ENCODE data around the gene PREB. TPM values are rescaled to one million over a fixed set of nuclear protein-coding genes. Genes with fewer than 3 reads are reported as not detected.

The PREB gene
- total RNA-seq, 4 donors from 2014 or later: 45.5 to 77.9 (median 53.9) TPM

DNA sequence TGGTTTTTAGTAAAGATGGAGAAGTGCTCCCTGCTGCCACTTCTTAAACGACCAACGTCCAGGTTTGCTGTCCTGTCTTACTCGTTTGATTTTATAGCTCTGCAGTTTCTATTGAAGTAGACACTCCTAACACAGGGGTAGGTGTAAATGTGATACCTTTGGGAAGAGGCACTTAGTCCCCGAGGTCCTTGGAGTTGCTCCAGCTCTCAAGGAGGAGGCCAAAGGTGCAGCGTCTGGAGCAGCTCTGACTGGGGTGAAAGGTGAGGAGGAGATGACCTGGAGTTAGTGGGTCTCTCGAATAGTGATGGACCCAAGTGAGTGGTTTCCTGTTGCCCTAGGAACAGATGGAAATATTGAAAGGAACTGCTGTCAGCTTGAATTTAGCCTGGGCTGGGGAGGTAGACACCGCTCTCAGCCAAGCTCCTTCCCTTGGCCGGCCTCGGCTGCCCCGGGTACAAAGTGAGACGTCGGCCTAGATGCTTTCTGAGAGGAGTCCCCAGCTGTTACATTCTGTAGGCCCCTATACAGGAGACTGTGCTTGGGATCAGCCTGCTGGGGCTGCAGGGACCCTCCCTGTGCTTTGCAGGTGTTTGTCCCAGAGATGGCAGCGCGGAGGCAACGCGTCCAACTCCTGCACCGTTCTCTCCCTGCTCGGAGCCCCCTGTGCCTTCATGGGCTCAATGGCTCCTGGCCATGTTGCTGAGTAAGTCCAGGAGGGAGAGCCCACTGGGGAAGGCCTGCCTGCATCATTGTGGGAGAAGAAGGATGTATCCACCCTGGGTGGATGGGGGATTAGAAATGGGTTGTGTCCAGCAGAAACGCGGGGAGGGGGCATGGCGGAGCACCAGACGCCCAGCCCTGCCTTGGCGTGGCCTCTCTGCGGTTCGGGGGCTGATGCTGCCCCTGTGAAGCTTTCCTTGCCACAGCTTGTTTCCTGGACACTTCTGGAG is 42.4 kb downstream of the PREB start:
- intact Hi-C loops (cut with DNase I): loop anchor here (10.0 kb wide), 1 partner anchor 213 kb away; the partner anchor contains the start of gene UCN

DNA sequence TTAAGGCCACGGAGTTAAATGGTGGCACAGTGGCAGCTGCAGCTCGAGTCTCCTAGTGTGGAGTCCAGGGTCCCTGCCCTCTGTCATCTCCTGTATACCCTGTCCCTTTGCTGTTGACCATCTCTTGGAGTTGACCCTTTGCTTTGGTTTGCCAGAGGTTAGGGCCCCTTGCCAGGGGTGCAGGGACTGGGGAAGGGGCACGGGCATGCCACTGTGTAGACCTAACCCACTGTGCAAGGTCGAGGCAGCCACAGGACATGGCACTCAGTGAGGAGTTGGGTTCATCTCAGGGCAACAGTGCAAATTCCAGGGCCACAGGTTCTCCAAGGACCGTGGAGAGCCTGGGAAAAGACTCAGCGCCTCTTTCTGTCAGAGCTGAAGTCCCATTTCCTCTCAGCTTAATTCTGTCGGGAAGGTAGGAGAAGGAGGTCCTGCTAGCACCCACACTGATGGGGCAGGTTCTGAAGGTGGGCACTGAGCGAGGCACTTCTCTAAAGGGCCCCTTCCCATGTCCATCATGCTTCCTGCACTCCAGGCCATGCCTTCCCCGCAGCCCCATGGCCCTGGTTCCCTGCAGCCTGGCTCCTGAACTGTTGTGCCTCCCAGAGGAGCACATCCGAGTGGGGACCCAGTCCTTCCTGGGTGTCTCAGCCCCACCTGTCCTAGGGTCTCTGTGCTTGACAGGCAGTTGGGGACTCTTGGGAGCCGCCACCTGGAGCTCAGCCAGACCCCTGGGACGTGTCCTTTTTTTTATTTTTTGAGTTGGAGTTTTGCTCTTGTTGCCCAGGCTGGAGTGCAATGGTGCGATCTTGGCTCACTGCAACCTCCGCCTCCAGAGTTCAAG is 45.1 kb downstream of the PREB start:
- H3K4me1 ChIP-seq: peaks cover 12 to 29% (median 15%) of the 10 kb centered on the region in 3 donors
- H3K9me3 ChIP-seq: no peaks in the 10 kb centered on the region
- TF ChIP-seq, protein P1, sequence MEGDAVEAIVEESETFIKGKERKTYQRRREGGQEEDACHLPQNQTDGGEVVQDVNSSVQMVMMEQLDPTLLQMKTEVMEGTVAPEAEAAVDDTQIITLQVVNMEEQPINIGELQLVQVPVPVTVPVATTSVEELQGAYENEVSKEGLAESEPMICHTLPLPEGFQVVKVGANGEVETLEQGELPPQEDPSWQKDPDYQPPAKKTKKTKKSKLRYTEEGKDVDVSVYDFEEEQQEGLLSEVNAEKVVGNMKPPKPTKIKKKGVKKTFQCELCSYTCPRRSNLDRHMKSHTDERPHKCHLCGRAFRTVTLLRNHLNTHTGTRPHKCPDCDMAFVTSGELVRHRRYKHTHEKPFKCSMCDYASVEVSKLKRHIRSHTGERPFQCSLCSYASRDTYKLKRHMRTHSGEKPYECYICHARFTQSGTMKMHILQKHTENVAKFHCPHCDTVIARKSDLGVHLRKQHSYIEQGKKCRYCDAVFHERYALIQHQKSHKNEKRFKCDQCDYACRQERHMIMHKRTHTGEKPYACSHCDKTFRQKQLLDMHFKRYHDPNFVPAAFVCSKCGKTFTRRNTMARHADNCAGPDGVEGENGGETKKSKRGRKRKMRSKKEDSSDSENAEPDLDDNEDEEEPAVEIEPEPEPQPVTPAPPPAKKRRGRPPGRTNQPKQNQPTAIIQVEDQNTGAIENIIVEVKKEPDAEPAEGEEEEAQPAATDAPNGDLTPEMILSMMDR (IDR thresholded peaks at IDR 0.05): no peak
- no peak for TF ChIP-seq POLR2A (IDR thresholded peaks at IDR 0.05)
- no peak overlapping the region for H3K4me3 ChIP-seq
- intact Hi-C loops (cut with DNase I): loop anchor here (5.0 kb wide), 1 partner anchor 127 kb away; no protein-coding TSS in a partner anchor
- no peak overlapping the region for H3K27ac ChIP-seq
- 79 to 90% methylated on average over 11 to 12 of the region's 14 CpGs for WGBS, 2 donors
- no peak for DNase-seq
- no peaks in the 10 kb centered on the region for H3K27me3 ChIP-seq
- H3K36me3 ChIP-seq: no peaks in the 10 kb centered on the region

More for the DNA sequence above, 42.4 kb downstream of the PREB start:
- Histone ChIP-seq H3K4me1 (peaks cover 9 to 19% (median 12%) of the 10 kb centered on the region in 3 donors), H3K9me3 (no peaks in the 10 kb centered on the region), H3K27ac (no peak overlapping the region), H3K4me3 (no peak overlapping the region), H3K27me3 (no peaks in the 10 kb centered on the region), H3K36me3 (no peaks in the 10 kb centered on the region)
- no peak for DNase-seq
- 73 to 83% methylated on average over 12 to 18 of the region's 25 CpGs for WGBS, 2 donors
- TF ChIP-seq, protein P1 (IDR thresholded peaks at IDR 0.05): no peak
- no peak for TF ChIP-seq POLR2A (IDR thresholded peaks at IDR 0.05)

DNA sequence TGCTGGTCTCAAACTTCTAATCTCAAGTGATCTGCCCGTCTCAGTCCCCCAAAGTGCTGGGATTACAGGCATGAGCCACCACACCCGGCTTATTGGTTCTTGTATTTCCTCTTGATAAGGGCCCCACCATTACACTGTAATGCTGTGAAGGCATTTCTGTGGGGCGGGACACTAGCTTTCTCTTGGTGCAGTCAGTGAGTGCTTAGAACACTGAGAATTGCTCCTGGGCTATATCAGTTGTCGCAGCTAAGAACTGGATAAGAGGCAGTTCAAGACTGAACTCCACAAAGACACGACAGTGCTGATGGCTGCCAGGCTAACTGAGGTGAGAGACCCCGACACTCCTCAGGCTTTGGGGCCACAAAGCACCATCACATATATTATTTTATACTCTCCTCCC is 45.8 kb downstream of the PREB start:
- Histone ChIP-seq H3K36me3 (no peaks in the 10 kb centered on the region), H3K9me3 (no peaks in the 10 kb centered on the region), H3K27me3 (no peaks in the 10 kb centered on the region), H3K27ac (no peak overlapping the region), H3K4me1 (peaks cover 12 to 36% (median 15%) of the 10 kb centered on the region in 3 donors), H3K4me3 (no peak overlapping the region)
- DNase-seq: no peak
- intact Hi-C loops (cut with DNase I): loop anchor here (5.0 kb wide), 1 partner anchor 126 kb away; no protein-coding TSS in a partner anchor
- no peak for TF ChIP-seq POLR2A (IDR thresholded peaks at IDR 0.05)
- TF ChIP-seq, protein P1 (IDR thresholded peaks at IDR 0.05): no peak
- WGBS, 2 donors: 79 to 85% methylated on average over 4 to 6 of the region's 6 CpGs

DNA sequence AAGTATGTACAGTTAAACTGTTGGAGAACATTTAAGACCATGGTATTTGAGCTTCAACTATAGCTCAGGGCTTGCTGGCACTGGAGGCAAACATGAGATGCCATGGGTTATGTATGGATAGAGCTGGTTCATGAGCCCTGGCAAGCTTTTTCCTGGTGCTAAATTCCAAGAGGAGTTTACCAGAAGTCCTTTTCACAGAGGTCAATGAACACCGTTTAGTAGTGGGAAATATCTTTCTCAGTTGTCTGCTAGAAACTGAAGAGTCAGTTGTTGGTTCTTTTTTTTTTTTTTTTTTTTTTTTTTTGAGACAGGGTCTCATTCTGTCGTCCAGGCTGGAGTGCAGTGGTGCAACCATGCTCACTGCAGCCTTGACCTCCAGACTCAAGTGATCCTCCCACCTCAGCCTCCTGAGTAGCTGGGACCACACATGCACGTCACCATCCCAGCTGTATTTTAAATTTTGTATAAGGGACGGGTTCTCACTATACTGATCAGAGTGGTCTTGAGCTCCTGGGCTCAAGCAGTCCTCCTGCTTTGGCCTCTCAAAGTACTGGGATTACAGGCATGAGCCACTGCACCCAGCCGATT is 46.5 kb downstream of the PREB start:
- TF ChIP-seq, protein P1 (IDR thresholded peaks at IDR 0.05): no peak
- no peak for TF ChIP-seq POLR2A (IDR thresholded peaks at IDR 0.05)
- no peaks in the 10 kb centered on the region for H3K36me3 ChIP-seq
- no peaks in the 10 kb centered on the region for H3K9me3 ChIP-seq
- intact Hi-C loops (cut with DNase I): loop anchor here (5.0 kb wide), 1 partner anchor 126 kb away; no protein-coding TSS in a partner anchor
- DNase-seq: no peak
- H3K27me3 ChIP-seq: no peaks in the 10 kb centered on the region
- peaks cover 12 to 43% (median 15%) of the 10 kb centered on the region in 3 donors for H3K4me1 ChIP-seq
- WGBS, 2 donors: 75 to 91% methylated on average over 3 to 5 of the region's 5 CpGs
- H3K4me3 ChIP-seq: no peak overlapping the region
- H3K27ac ChIP-seq: no peak overlapping the region
